Central memory CD4-positive, alpha-beta T cell (primary cell): ENCODE measurements around the gene KLHL35.
"Not testable (repeated sequence)": the region's sequence is repeated elsewhere in the genome, so short reads cannot be mapped to it uniquely, and the experiment has no call there.

Experiments used
- DNase-seq: peaks from one replicate; pipeline ENCODE4 v3.0.0; 2022

KLHL35 gene

GRCh38 chr11:75388386-75389275, 44.4 kb downstream of the KLHL35 start:
- peak; percentile 64 for DNase-seq

DNA sequence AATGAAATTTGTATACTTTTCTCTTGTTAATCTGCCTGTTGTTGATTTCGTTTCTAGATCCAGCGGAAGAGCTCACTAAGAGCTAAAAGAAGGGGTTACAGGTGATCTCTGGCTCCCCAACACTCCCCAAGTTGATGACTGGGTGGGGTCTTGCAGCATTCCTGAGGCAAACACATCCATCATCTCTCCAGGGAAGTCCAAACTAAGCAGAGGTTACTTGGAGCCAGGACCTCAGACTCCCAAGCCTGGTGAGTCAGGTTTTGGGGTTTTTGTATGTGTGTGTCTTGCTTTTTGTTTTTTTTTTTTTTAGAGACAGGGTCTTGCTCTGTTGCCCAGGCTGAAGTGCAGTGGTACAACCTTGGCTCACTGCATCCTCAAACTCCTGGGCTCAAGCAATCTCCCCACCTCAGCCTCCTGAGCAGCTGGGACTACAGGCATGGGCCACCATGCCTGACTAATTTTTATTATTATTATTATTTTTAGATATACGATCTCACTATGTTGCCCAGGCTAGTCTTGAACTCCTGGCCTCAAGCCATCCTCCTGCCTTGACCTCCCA, 45.2 kb downstream of the KLHL35 start:
- DNase-seq, result no peak

DNA sequence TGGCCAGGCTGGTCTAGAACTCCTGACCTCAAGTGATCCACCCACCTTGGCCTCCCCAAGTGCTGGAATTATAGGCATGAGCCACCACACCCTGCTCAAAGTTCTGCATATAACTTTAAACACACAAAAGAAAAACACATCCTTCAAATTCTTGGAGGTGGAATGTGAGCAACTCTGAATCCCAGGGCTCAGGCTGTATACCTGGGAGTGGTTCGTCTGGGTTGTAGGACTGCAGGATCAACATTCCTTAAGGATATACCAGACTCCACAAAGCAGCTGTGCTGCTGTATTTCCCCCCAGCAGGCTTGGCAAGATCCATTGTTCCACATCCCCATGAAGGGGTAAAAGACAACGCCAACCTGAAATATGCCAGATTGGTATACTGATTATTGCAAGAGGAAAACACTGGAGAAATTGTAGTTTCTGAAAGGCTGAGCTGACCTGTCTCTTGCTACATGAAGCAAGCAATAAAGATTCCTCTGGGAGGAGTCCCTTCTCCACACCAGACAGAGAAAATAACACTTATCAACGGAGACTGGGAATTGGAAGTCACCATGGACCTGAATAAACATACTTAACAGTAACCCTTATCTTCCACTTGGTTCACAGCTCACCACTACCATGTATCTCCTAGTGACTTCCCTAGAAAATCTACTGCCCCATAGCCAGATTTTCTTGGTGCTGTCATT, 45.9 kb downstream of the KLHL35 start:
- no peak for DNase-seq

DNA sequence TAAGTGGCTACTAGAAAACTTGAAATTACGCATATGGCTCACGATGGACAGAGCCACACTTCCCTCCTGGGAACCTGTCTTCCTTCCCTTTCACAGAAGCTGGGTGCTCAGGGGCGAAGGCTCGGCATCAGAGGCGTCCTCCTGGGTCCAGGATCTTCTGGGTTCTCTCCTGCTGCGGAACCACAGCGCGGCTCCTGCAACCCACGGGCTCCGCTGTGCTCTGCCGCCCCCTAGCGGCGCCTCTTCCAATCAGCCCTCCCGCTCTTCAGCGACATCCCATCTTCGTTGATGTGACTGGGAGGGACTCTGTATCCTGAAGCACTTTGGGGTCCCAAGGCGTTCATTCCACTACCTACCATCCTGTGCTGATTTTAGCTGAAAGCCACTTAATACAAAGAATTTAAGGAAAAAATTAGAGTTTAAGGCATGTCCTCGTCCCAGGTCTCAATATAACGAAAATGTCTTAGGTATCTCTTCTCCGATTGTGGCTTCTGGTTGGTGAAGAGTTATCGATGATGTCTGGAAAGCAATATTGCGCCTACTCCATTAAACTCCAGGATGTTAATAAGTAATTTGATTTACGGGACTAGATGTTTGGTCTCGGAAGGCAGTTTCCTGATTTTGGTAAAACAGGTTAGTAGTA, 48.4 kb downstream of the KLHL35 start:
- DNase-seq, result peak; percentile 73

DNA sequence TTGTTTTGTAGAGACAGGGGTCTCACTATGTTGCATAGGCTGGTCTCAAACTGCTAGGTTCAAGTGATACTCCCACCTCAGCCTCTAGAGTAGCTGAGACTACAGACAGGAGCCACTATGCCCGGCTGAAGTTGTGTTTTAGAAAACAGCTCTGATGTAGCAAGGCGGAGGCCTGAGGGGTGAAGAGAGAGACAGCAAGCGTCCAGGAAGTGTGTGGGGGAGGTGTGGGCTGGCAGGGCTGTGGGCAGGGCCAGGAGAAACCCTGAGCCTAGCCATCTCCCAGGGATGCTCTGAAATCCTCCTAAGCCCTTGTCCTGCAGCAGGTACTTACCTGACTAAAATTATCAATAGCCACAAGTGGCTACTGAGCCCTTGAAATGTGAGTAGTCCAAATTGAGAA, 49.8 kb downstream of the KLHL35 start:
- DNase-seq, result peak; percentile 16

- no peak for DNase-seq
Measured at GRCh38 chr11:75380716-75381420, 52.1 kb downstream of the KLHL35 start.

GRCh38 chr11:75380245-75380644, 52.8 kb downstream of the KLHL35 start:
- DNase-seq, result no peak

DNA sequence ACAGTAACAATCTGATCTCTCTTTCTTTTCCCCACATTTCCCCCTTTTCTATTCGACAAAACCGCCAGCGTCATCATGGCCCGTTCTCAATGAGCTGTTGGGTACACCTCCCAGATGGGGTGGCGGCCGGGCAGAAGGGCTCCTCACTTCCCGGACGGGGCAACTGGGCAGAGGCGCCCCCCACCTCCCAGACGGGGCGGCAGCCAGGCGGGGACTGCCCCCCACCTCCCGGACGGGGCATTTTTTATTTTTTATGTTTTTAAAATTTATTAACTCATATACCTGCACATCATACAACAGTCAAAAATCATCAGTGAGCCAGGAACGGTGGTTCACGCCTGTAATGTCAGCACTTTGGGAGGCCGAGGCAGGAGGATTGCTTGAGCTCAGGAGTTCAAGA, 54.2 kb downstream of the KLHL35 start:
- not testable (repeated sequence) for DNase-seq

DNA sequence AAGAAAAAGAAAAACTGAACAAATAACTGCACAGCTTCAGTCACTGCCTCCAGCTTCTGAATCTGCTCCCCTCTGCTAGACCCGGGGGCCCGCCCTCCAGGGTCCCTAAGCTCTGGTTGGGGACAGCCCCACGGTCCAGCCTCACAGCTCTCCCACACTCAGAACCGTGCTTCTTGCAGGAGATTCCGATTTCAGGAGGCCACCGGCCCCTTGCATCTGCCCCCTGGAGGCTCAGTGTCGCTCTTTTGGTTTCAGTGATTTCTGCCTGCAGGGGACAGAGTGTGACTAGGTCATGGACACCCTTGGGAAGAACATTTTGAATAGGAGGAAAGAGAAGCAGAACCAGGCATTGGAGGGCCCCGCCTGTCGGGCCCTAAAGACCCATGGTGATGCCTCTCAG, 56.8 kb downstream of the KLHL35 start:
- no peak for DNase-seq

DNA sequence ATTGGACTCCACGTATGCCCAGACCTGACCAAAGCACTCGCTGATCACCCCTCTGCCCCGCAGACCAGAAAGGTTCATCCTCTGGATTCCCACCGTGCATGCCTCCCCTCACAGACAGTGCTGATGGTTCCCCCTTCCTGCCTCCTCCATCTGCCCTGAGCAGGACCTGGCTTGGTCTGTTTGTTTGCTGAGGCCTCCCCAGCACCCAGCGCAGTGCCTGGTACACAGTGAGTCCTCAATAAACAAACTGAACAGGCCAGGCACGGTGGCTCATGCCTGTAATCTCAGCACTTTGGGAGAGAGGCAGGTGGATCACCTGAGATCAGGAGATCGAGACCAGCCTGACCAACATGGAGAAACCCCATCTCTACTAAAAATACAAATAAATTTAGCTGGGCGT, 57.4 kb downstream of the KLHL35 start:
- DNase-seq, result no peak

DNA sequence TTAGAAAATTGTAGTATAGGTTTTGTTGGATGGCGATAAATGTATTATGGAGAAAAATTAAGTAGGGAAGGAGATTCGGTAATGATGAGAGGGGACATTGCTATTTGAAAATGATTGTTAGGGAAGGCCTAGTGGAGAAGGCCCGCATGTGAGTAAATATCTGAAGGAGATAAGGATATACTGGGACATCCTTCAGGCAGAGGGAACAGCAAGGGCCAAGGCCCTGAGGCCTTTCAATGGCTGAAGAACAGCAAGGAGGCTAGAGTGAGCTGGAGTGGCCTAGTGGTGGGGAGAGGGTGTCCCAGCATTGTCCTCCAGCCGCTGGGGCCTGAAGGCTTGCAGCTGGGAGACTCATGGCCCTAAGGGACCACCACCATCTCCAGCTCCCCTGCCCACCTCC, 58.4 kb downstream of the KLHL35 start:
- no peak for DNase-seq

DNA sequence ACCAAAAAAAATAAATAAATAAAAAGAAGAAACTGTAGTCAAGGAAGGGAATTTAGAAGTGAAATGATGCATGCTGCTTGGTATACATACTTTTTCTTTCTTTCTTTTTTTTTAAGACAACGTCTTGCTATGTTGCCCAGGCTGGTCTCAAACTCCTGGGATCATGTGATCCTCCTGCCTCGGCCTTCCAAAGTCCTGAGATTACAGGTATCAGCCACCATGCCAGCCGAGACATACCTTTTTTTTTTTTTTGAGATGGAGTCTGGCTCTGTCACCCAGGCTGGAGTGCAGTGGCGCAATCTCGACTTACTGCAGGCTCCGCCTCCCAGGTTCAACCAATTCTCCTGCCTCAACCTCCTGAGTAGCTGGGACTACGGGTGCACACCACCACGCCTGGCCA, 59.8 kb downstream of the KLHL35 start:
- DNase-seq, result no peak
